H9 (cell line): ENCODE results near the gene PCSK2. TPM values are rescaled to one million over a fixed set of nuclear protein-coding genes. Genes with fewer than 3 reads are reported as not detected.

Experiments used
- DNase-seq: peaks from one replicate; pipeline ENCODE4 v3.0.0-alpha.2; 2017
- H2AFZ ChIP-seq: one replicate; pipeline ENCODE4 v1.6.1; 2013; ENCODE audit warnings: mild to moderate bottlenecking, low read length, control low read depth, moderate library complexity
- H2AK5ac ChIP-seq: 2 replicates; pipeline ENCODE4 v1.6.1; 2013; ENCODE audit warnings: low read length, control low read depth, mixed read lengths; ENCODE audit not compliant: insufficient read length
- H2BK120ac ChIP-seq: one replicate; pipeline ENCODE4 v1.6.1; 2013; ENCODE audit warnings: low read depth, mild to moderate bottlenecking, low read length, control low read depth, inconsistent platforms; ENCODE audit not compliant: poor library complexity, severe bottlenecking
- H2BK12ac ChIP-seq: 2 replicates; pipeline ENCODE4 v1.6.1; 2013; ENCODE audit warnings: low read length, control low read depth, mixed read lengths, low read depth; ENCODE audit not compliant: insufficient read length
- H2BK15ac ChIP-seq: 2 replicates; pipeline ENCODE4 v1.6.1; 2013; ENCODE audit warnings: low read depth, low read length, control low read depth
- H2BK20ac ChIP-seq: one replicate; pipeline ENCODE4 v1.6.1; 2013; ENCODE audit warnings: low read depth, mild to moderate bottlenecking, low read length, control low read depth, inconsistent platforms; ENCODE audit not compliant: poor library complexity, severe bottlenecking
- H2BK5ac ChIP-seq: 2 replicates; pipeline ENCODE4 v1.6.1; 2013; ENCODE audit warnings: low read length, control low read depth, mixed read lengths; ENCODE audit not compliant: insufficient read length
- H3K14ac ChIP-seq: 2 replicates; pipeline ENCODE4 v1.6.1; 2013; ENCODE audit warnings: low read length, control low read depth; ENCODE audit not compliant: insufficient read depth
- H3K18ac ChIP-seq: 2 replicates; pipeline ENCODE4 v1.6.1; 2013; ENCODE audit warnings: low read depth, mild to moderate bottlenecking, mixed read lengths, low read length, control low read depth; ENCODE audit not compliant: insufficient read length
- H3K23ac ChIP-seq: 2 replicates; pipeline ENCODE4 v1.6.1; 2013; ENCODE audit warnings: low read length, control low read depth, mixed read lengths, low read depth; ENCODE audit not compliant: insufficient read length
- H3K23me2 ChIP-seq: 2 replicates; pipeline ENCODE4 v1.6.1; 2013; ENCODE audit warnings: low read depth, mild to moderate bottlenecking, mixed read lengths, low read length, control low read depth; ENCODE audit not compliant: insufficient read length, poor library complexity, severe bottlenecking
- H3K27ac ChIP-seq: 2 replicates; pipeline ENCODE4 v1.5.1; 2013; ENCODE audit warnings: low read length, control low read depth, mixed read lengths, low read depth; ENCODE audit not compliant: insufficient read length
- H3K27me3 ChIP-seq: 2 replicates; pipeline ENCODE4 v1.6.1; 2013; ENCODE audit warnings: low read length, control low read depth, inconsistent platforms; ENCODE audit not compliant: insufficient read depth
- H3K4ac ChIP-seq: 2 replicates; pipeline ENCODE4 v1.6.1; 2013; ENCODE audit warnings: low read depth, mild to moderate bottlenecking, control low read depth, inconsistent platforms, low read length, moderate library complexity
- H3K4me1 ChIP-seq: 2 replicates; pipeline ENCODE4 v1.6.1; 2013; ENCODE audit warnings: low read length, control low read depth, inconsistent platforms; ENCODE audit not compliant: insufficient read depth
- H3K4me2 ChIP-seq: 2 replicates; pipeline ENCODE4 v1.6.1; 2013; ENCODE audit warnings: low read length, control low read depth, mixed read lengths; ENCODE audit not compliant: insufficient read length, insufficient read depth
- H3K56ac ChIP-seq: 2 replicates; pipeline ENCODE4 v1.6.1; 2013; ENCODE audit warnings: low read depth, mild to moderate bottlenecking, mixed read lengths, low read length, control low read depth; ENCODE audit not compliant: insufficient read length
- H3K79me1 ChIP-seq: 2 replicates; pipeline ENCODE4 v1.6.1; 2013; ENCODE audit warnings: low read depth, mild to moderate bottlenecking, moderate library complexity, low read length, control low read depth, inconsistent platforms; ENCODE audit not compliant: insufficient read depth, poor library complexity, severe bottlenecking
- H3K79me2 ChIP-seq: 2 replicates; pipeline ENCODE4 v1.6.1; 2013; ENCODE audit warnings: low read length, control low read depth, inconsistent platforms; ENCODE audit not compliant: insufficient read depth
- H3K9ac ChIP-seq: 2 replicates; pipeline ENCODE4 v1.6.1; 2013; ENCODE audit warnings: low read length, control low read depth, mixed read lengths; ENCODE audit not compliant: insufficient read length; ENCODE audit errors: extremely low read depth
- H3K9me3 ChIP-seq: one replicate; pipeline ENCODE4 v1.6.1; 2013; ENCODE audit warnings: low read depth, low read length, inconsistent platforms; ENCODE audit not compliant: control insufficient read depth
- H3T11ph ChIP-seq: one replicate; pipeline ENCODE4 v1.6.1; 2013; ENCODE audit warnings: mild to moderate bottlenecking, low read length, control low read depth, inconsistent platforms
- H4K20me1 ChIP-seq: one replicate; pipeline ENCODE4 v1.6.1; 2013; ENCODE audit not compliant: control insufficient read depth, insufficient read length, insufficient read depth
- H4K5ac ChIP-seq: 2 replicates; pipeline ENCODE4 v1.6.1; 2013; ENCODE audit warnings: low read depth, mild to moderate bottlenecking, mixed read lengths, low read length, control low read depth; ENCODE audit not compliant: insufficient read length
- H4K8ac ChIP-seq: replicated peaks from 2 replicates; pipeline ENCODE4 v1.6.1; 2013; ENCODE audit warnings: low read length, control low read depth, mixed read lengths, low read depth; ENCODE audit not compliant: insufficient read length
- H4K91ac ChIP-seq: 2 replicates; pipeline ENCODE4 v1.6.1; 2013; ENCODE audit warnings: low read depth, mild to moderate bottlenecking, moderate library complexity, mixed read lengths, low read length, control low read depth; ENCODE audit not compliant: insufficient read length
- H3K27ac Mint-ChIP-seq, 3 experiments: 2 replicates in 2 of 3; 3 replicates in 1 of 3; pipeline ENCODE4 v1.8.0; 2020 to 2021; ENCODE audit warnings: mixed read lengths in 3 of 3, mild to moderate bottlenecking in 1 of 3, moderate library complexity in 1 of 3
- H3K27me3 Mint-ChIP-seq: 2 replicates; pipeline ENCODE4 v1.8.0; 2021; ENCODE audit warnings: low read depth, mild to moderate bottlenecking, moderate library complexity, mixed read lengths
- H3K36me3 Mint-ChIP-seq, 3 experiments: 2 replicates in 2 of 3; 3 replicates in 1 of 3; pipeline ENCODE4 v1.8.0; 2020 to 2021; ENCODE audit warnings: low read depth in 3 of 3, mixed read lengths in 3 of 3; ENCODE audit not compliant: insufficient read depth in 1 of 3
- H3K4me1 Mint-ChIP-seq, 2 experiments: 2 replicates each; pipeline ENCODE4 v1.8.0; 2020; ENCODE audit warnings: mixed read lengths in 2 of 2
- H3K4me3 Mint-ChIP-seq, 2 experiments: 2 replicates in 1 of 2; 3 replicates in 1 of 2; pipeline ENCODE4 v1.8.0; 2020 to 2021; ENCODE audit warnings: mild to moderate bottlenecking in 2 of 2, mixed read lengths in 2 of 2, moderate library complexity in 1 of 2
- H3K9me3 Mint-ChIP-seq, 2 experiments: 2 replicates in 1 of 2; 3 replicates in 1 of 2; pipeline ENCODE4 v1.8.0; 2020; ENCODE audit warnings: mild to moderate bottlenecking in 2 of 2, mixed read lengths in 2 of 2, moderate library complexity in 1 of 2
- WGBS: extraction: QIAGEN DNeasy Blood & Tissue Kit; methylation state at CpG from one replicate; pipeline ENCODE4 v1.1.7; 2013; ENCODE audit warnings: missing lambda C conversion rate, low lambda C conversion rate, mixed read lengths; ENCODE audit not compliant: insufficient read length; ENCODE audit errors: extremely low coverage; 5-methylcytosine and 5-hydroxymethylcytosine counted together
- total RNA-seq: library from RNA; stranded (reverse); gene quantifications from 2 replicates; pipeline ENCODE4 v1.2.1, GENCODE V29; 2021
- TF ChIP-seq, protein P1 (sequence below): fragments of 200-600 bp; sonication (generic); conservative IDR thresholded peaks from 3 replicates; pipeline ENCODE4 v1.8.0; 2021; ENCODE audit warnings: antibody characterized with exemption, mild to moderate bottlenecking

The PCSK2 gene
- total RNA-seq, 1 experiment from 2014 or later, result 2.8 TPM

DNA sequence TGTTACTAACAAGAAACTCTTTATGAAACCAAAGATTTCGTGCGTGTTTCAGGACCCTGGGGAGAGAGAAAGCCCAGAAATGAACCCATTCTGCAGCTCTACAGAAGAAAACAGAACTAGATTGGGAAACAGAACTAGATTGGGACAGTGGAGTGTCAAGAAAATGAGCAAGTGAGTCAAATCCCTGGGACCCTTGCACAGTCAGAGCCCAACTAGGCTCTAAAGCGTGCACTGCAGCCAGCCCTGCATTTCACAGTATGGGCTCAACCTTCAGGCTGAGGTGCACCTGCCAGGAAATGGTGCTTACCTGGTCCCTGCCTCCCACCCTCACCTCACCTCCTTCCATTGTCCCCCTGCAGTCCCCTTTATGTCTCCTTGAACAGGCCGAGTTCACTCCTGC, 264.6 kb downstream of the PCSK2 start:
- Histone ChIP-seq H2BK15ac (no peak overlapping the region), H3K23me2 (no peaks in the 10 kb centered on the region), H2AFZ (no peak overlapping the region), H3K23ac (no peak overlapping the region), H2BK12ac (no peak overlapping the region), H3K4me2 (no peak overlapping the region), H3K4ac (no peak overlapping the region), H3K27me3 (no peaks in the 10 kb centered on the region; the same call in 1 of the 2 replicates), H3K9ac (no peak overlapping the region), H3K4me1 (no peaks in the 10 kb centered on the region), H3K79me1 (no peaks in the 10 kb centered on the region), H3K9me3 (no peaks in the 10 kb centered on the region), H2BK20ac (no peak overlapping the region), H3K18ac (no peak overlapping the region), H4K8ac (no peak overlapping the region), H3K27ac (no peak overlapping the region), H2BK5ac (no peak overlapping the region), H3K79me2 (0 out of 2 replicates have a peak, but pooled peaks cover 2% of the 10 kb centered on the region), H2AK5ac (no peak overlapping the region), H2BK120ac (no peak overlapping the region), H4K20me1 (no peaks in the 10 kb centered on the region), H3T11ph (no peak overlapping the region), H4K91ac (no peak overlapping the region), H4K5ac (no peak overlapping the region), H3K14ac (no peak overlapping the region), H3K56ac (no peak overlapping the region)
- Mint-ChIP-seq H3K4me1 (no peaks in the 10 kb centered on the region), H3K9me3 (no peaks in the 10 kb centered on the region), H3K27ac (no peak overlapping the region), H3K4me3 (no peak overlapping the region), H3K36me3 (peaks cover 0 to 16% (median 0%) of the 10 kb centered on the region in 3 experiments; a peak in 3 of 7 replicates), H3K27me3 (peaks cover 2% of the 10 kb centered on the region; the same call in 1 of the 2 replicates)
- TF ChIP-seq, protein P1, sequence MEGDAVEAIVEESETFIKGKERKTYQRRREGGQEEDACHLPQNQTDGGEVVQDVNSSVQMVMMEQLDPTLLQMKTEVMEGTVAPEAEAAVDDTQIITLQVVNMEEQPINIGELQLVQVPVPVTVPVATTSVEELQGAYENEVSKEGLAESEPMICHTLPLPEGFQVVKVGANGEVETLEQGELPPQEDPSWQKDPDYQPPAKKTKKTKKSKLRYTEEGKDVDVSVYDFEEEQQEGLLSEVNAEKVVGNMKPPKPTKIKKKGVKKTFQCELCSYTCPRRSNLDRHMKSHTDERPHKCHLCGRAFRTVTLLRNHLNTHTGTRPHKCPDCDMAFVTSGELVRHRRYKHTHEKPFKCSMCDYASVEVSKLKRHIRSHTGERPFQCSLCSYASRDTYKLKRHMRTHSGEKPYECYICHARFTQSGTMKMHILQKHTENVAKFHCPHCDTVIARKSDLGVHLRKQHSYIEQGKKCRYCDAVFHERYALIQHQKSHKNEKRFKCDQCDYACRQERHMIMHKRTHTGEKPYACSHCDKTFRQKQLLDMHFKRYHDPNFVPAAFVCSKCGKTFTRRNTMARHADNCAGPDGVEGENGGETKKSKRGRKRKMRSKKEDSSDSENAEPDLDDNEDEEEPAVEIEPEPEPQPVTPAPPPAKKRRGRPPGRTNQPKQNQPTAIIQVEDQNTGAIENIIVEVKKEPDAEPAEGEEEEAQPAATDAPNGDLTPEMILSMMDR, result no peak
- WGBS, result no CpG with 5 or more reads among the region's 4 CpGs
- peak; percentile 10 for DNase-seq
